Immature natural killer cell (primary cell): ENCODE results near the gene ATG7. TPM values are rescaled to one million over a fixed set of nuclear protein-coding genes. Genes with fewer than 3 reads are reported as not detected.

Experiments
- DNase-seq, 3 donors: peaks; one replicate each; pipeline ENCODE4 v3.0.0; 2022; ENCODE audit warnings: mixed read lengths in 1 of 3
- H3K27ac Mint-ChIP-seq, 6 donors: one replicate each; pipeline ENCODE4 v1.8.0; 2020; ENCODE audit warnings: mixed read lengths in 6 of 6, mild to moderate bottlenecking in 5 of 6, inconsistent platforms in 4 of 6, moderate library complexity in 3 of 6
- H3K27me3 Mint-ChIP-seq, 3 donors: one replicate each; pipeline ENCODE4 v1.8.0; 2020 to 2021; ENCODE audit warnings: low read depth in 3 of 3, mild to moderate bottlenecking in 3 of 3, mixed read lengths in 3 of 3, moderate library complexity in 3 of 3, inconsistent platforms in 1 of 3
- H3K36me3 Mint-ChIP-seq, 3 donors: one replicate each; pipeline ENCODE4 v1.8.0; 2020; ENCODE audit warnings: mixed read lengths in 3 of 3, inconsistent platforms in 2 of 3, mild to moderate bottlenecking in 2 of 3
- H3K4me1 Mint-ChIP-seq, 2 donors: one replicate each; pipeline ENCODE4 v1.8.0; 2020; ENCODE audit warnings: inconsistent platforms in 2 of 2, mild to moderate bottlenecking in 2 of 2, mixed read lengths in 2 of 2, moderate library complexity in 1 of 2
- H3K4me3 Mint-ChIP-seq, 5 donors: one replicate each; pipeline ENCODE4 v1.8.0; 2020; ENCODE audit warnings: mild to moderate bottlenecking in 5 of 5, mixed read lengths in 5 of 5, inconsistent platforms in 3 of 5, moderate library complexity in 3 of 5
- H3K9me3 Mint-ChIP-seq, 6 donors: one replicate each; pipeline ENCODE4 v1.8.0; 2020; ENCODE audit warnings: mild to moderate bottlenecking in 6 of 6, mixed read lengths in 6 of 6, inconsistent platforms in 4 of 6, moderate library complexity in 3 of 6
- polyA plus RNA-seq, 3 donors: library from polyadenylated mRNA; unstranded; fragments of 300-500 nt; fragmentation: Illumina TruSeq; gene quantifications; one replicate each; pipeline ENCODE4 v1.2.3, GENCODE V29; 2021

The ATG7 gene
- polyA plus RNA-seq, 3 donors from 2014 or later, result 12.9 to 22.1 (median 14.0) TPM

GRCh38 chr3:11289864-11290263 lies 17.7 kb downstream of the ATG7 start:
- Mint-ChIP-seq H3K27me3 (peaks cover 0 to 2% (median 2%) of the 10 kb centered on the region in 3 donors), H3K4me3 (peak overlapping the region in 3 of 5 donors; percentile 14 to 65 (median 15)), H3K4me1 (peaks cover 66 to 68% of the 10 kb centered on the region in 2 donors), H3K9me3 (no peaks in the 10 kb centered on the region), H3K36me3 (peaks cover 0 to 4% (median 0%) of the 10 kb centered on the region in 3 donors), H3K27ac (peak overlapping the region; percentile 94 to 100 (median 94))
- DNase-seq, result no peak

GRCh38 chr3:11290743-11291680 lies 18.8 kb downstream of the ATG7 start:
- H3K27me3 Mint-ChIP-seq, result peaks cover 0 to 4% (median 2%) of the 10 kb centered on the region in 3 donors
- H3K4me3 Mint-ChIP-seq, result peak overlapping the region; percentile 42 to 78 (median 77)
- no peaks in the 10 kb centered on the region for H3K9me3 Mint-ChIP-seq
- peak overlapping the region; percentile 94 to 100 (median 94) for H3K27ac Mint-ChIP-seq
- H3K4me1 Mint-ChIP-seq, result peaks cover 66 to 70% of the 10 kb centered on the region in 2 donors
- H3K36me3 Mint-ChIP-seq, result peaks cover 0 to 4% (median 0%) of the 10 kb centered on the region in 3 donors
- peak; percentile 72 to 76 (median 74) for DNase-seq

DNA sequence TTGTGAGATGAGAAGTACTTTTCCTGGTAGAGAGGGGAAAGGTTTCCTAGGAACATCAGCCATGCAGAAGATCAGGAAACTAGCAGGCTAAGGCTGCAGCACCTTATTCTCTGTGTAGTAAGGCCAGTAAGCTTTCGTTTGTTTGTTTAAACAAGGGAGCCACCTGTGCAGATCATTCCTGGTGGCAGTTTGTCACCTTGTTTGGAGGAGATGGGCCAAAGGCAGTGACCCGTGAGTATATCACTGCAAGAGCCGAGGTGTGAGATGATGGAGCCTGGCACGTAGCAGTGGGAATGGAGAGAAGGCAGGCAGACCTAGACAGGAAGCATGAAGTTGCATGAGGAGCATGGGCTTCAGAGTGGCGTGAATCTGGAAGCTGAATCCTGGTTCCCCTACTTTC lies 19.6 kb downstream of the ATG7 start:
- Mint-ChIP-seq H3K4me3 (peak overlapping the region; percentile 42 to 78 (median 77)), H3K4me1 (peaks cover 68 to 69% of the 10 kb centered on the region in 2 donors), H3K27me3 (peaks cover 0 to 4% (median 2%) of the 10 kb centered on the region in 3 donors), H3K9me3 (no peaks in the 10 kb centered on the region), H3K36me3 (peaks cover 7 to 8% (median 7%) of the 10 kb centered on the region in 3 donors), H3K27ac (peak overlapping the region; percentile 94 to 100 (median 94))
- DNase-seq, result peak in 2 of 3 donors; percentile 9 to 14

- H3K27me3 Mint-ChIP-seq, result peaks cover 0 to 2% (median 0%) of the 10 kb centered on the region in 3 donors
- H3K9me3 Mint-ChIP-seq, result no peaks in the 10 kb centered on the region
- no peak overlapping the region for H3K4me3 Mint-ChIP-seq
- no peak for DNase-seq
- H3K27ac Mint-ChIP-seq, result peak overlapping the region in 1 of 6 donors; percentile 13
- H3K36me3 Mint-ChIP-seq, result peaks cover 17 to 30% (median 25%) of the 10 kb centered on the region in 3 donors
- peaks cover 40 to 48% of the 10 kb centered on the region in 2 donors for H3K4me1 Mint-ChIP-seq
Observed at GRCh38 chr3:11297126-11297525, 24.9 kb downstream of the ATG7 start.

DNA sequence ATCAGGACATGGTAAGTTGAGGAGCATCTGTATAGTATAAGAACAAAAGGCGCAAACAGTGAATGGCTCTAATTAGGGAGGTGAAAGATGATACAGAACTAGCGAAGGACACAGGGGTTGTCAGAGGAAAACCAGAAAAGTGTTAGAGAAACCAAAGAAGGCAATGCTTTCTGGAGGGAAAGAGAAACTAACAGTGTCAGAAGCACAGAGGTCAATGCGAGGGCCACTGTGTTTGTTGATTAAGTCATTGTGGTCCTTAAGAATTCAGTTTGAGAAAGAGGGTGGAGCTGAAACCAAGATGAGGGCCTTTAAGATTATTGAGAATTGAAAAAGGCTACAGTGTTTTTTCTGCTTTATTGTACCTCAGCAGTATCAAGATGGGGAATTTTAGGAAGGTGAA lies 28.8 kb downstream of the ATG7 start:
- H3K9me3 Mint-ChIP-seq, result no peaks in the 10 kb centered on the region
- peak overlapping the region; percentile 90 to 97 (median 92) for H3K27ac Mint-ChIP-seq
- DNase-seq, result peak; percentile 67 to 73 (median 71)
- no peaks in the 10 kb centered on the region for H3K27me3 Mint-ChIP-seq
- H3K36me3 Mint-ChIP-seq, result peaks cover 26 to 46% (median 34%) of the 10 kb centered on the region in 3 donors
- H3K4me1 Mint-ChIP-seq, result peaks cover 42 to 49% of the 10 kb centered on the region in 2 donors
- peak overlapping the region; percentile 61 to 80 (median 75) for H3K4me3 Mint-ChIP-seq

GRCh38 chr3:11302444-11302843 lies 30.2 kb downstream of the ATG7 start:
- peaks cover 22 to 38% (median 28%) of the 10 kb centered on the region in 3 donors for H3K36me3 Mint-ChIP-seq

GRCh38 chr3:11304175-11304574 lies 32.0 kb downstream of the ATG7 start:
- Mint-ChIP-seq H3K27me3 (peaks cover 0 to 2% (median 0%) of the 10 kb centered on the region in 3 donors), H3K36me3 (peaks cover 23 to 35% (median 30%) of the 10 kb centered on the region in 3 donors), H3K9me3 (no peaks in the 10 kb centered on the region), H3K27ac (peak overlapping the region in 2 of 6 donors; percentile 26 to 36), H3K4me3 (no peak overlapping the region), H3K4me1 (peaks cover 57 to 60% of the 10 kb centered on the region in 2 donors)
- DNase-seq, result no peak

More at GRCh38 chr3:11302444-11302843, 30.2 kb downstream of the ATG7 start:
- DNase-seq, result no peak
- no peaks in the 10 kb centered on the region for H3K9me3 Mint-ChIP-seq
- H3K27me3 Mint-ChIP-seq, result peaks cover 0 to 2% (median 0%) of the 10 kb centered on the region in 3 donors
- peak overlapping the region in 1 of 5 donors; percentile 9 for H3K4me3 Mint-ChIP-seq
- peaks cover 53 to 57% of the 10 kb centered on the region in 2 donors for H3K4me1 Mint-ChIP-seq
- H3K27ac Mint-ChIP-seq, result peak overlapping the region; percentile 35 to 90 (median 62)

DNA sequence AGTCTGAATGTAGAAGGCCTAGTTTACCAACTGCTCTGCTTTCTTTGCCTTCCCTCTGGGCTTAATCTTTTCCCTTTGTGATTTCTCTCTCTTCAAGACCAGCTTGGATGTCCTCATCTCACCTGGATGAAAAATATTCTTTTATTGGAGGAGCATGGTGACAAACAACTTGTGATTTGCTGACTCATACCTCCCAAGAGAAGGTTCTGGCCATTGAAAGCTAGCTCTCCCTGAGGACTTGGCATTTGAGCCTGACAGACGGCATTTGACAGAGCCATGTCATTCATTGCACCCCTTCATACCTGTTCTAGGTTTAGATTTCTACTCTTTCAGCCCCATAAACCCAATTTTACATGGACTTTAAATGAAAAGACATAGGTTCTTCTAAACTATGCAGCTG lies 33.3 kb downstream of the ATG7 start:
- H3K9me3 Mint-ChIP-seq, result no peaks in the 10 kb centered on the region
- H3K27ac Mint-ChIP-seq, result peak overlapping the region in 4 of 6 donors; percentile 66 to 79 (median 70)
- peaks cover 29 to 38% (median 31%) of the 10 kb centered on the region in 3 donors for H3K36me3 Mint-ChIP-seq
- H3K27me3 Mint-ChIP-seq, result peaks cover 0 to 4% (median 0%) of the 10 kb centered on the region in 3 donors
- H3K4me1 Mint-ChIP-seq, result peaks cover 46 to 47% of the 10 kb centered on the region in 2 donors
- no peak for DNase-seq
- no peak overlapping the region for H3K4me3 Mint-ChIP-seq

- no peaks in the 10 kb centered on the region for H3K9me3 Mint-ChIP-seq
- DNase-seq, result peak; percentile 39 to 57 (median 44)
- H3K27ac Mint-ChIP-seq, result peak overlapping the region; percentile 79 to 89 (median 86)
- peak overlapping the region; percentile 15 to 71 (median 57) for H3K4me3 Mint-ChIP-seq
- H3K27me3 Mint-ChIP-seq, result peaks cover 0 to 6% (median 0%) of the 10 kb centered on the region in 3 donors
- H3K4me1 Mint-ChIP-seq, result peaks cover 34 to 35% of the 10 kb centered on the region in 2 donors
- peaks cover 31 to 42% (median 37%) of the 10 kb centered on the region in 3 donors for H3K36me3 Mint-ChIP-seq
Observed at GRCh38 chr3:11306817-11307589, 34.8 kb downstream of the ATG7 start.

DNA sequence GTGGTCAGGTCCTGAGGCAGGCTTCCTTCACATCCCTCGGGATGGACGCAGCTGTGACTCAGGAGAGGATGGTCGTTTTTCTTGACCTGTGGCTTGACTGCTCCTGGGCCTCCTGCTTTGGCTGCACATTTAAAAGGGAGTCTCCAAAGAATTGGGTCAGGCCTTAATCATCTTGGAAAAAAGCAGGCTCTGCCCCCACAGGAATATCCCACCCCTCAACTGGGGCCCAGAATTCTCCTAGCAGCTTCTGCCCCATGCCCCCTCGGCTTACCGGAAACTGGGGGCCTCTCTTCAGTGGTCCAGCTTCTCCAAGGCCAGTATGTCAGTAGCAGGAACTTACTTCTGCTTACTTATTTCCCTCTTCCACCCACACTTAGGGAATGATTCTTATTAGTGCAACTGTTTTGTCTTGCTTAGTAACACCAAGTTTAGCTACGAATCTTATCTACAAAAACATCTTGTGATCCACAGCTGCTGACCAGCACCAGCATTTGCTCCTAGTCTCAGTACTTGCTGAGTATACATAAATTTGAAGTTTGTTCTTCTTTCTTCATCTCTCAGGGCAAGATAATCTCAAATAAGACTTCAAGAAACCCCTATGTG lies 35.7 kb downstream of the ATG7 start:
- H3K4me1 Mint-ChIP-seq, result peaks cover 29 to 34% of the 10 kb centered on the region in 2 donors
- H3K9me3 Mint-ChIP-seq, result no peaks in the 10 kb centered on the region
- H3K4me3 Mint-ChIP-seq, result peak overlapping the region in 1 of 5 donors; percentile 29
- no peak for DNase-seq
- peak overlapping the region in 4 of 6 donors; percentile 83 to 87 (median 86) for H3K27ac Mint-ChIP-seq
- H3K36me3 Mint-ChIP-seq, result peaks cover 23 to 44% (median 37%) of the 10 kb centered on the region in 3 donors
- H3K27me3 Mint-ChIP-seq, result peaks cover 0 to 6% (median 0%) of the 10 kb centered on the region in 3 donors

GRCh38 chr3:11310258-11310657 lies 38.1 kb downstream of the ATG7 start:
- Mint-ChIP-seq H3K27me3 (peaks cover 0 to 8% (median 0%) of the 10 kb centered on the region in 3 donors), H3K9me3 (no peaks in the 10 kb centered on the region)

GRCh38 chr3:11312166-11312565 lies 40.0 kb downstream of the ATG7 start:
- H3K36me3 Mint-ChIP-seq, result peaks cover 37 to 66% (median 47%) of the 10 kb centered on the region in 3 donors
- H3K27ac Mint-ChIP-seq, result peak overlapping the region in 2 of 6 donors; percentile 22
- peaks cover 0 to 6% (median 0%) of the 10 kb centered on the region in 3 donors for H3K27me3 Mint-ChIP-seq
- peaks cover 6 to 12% of the 10 kb centered on the region in 2 donors for H3K4me1 Mint-ChIP-seq
- no peak overlapping the region for H3K4me3 Mint-ChIP-seq
- H3K9me3 Mint-ChIP-seq, result no peaks in the 10 kb centered on the region
- DNase-seq, result no peak

More at GRCh38 chr3:11310258-11310657, 38.1 kb downstream of the ATG7 start:
- H3K27ac Mint-ChIP-seq, result no peak overlapping the region
- DNase-seq, result no peak
- peaks cover 29 to 57% (median 45%) of the 10 kb centered on the region in 3 donors for H3K36me3 Mint-ChIP-seq
- H3K4me3 Mint-ChIP-seq, result no peak overlapping the region
- peaks cover 24 to 31% of the 10 kb centered on the region in 2 donors for H3K4me1 Mint-ChIP-seq

GRCh38 chr3:11317300-11317699 lies 45.1 kb downstream of the ATG7 start:
- no peak overlapping the region for H3K27ac Mint-ChIP-seq
- peaks cover 0 to 2% (median 0%) of the 10 kb centered on the region in 3 donors for H3K27me3 Mint-ChIP-seq
- H3K4me3 Mint-ChIP-seq, result no peak overlapping the region
- peaks cover 35 to 73% (median 49%) of the 10 kb centered on the region in 3 donors for H3K36me3 Mint-ChIP-seq
- H3K9me3 Mint-ChIP-seq, result no peaks in the 10 kb centered on the region
- no peaks in the 10 kb centered on the region for H3K4me1 Mint-ChIP-seq
- DNase-seq, result no peak
